NB4 (cell line): ENCODE data around the gene GAS1.

Experiments used
- CTCF ChIP-seq: IDR thresholded peaks from one replicate; pipeline ENCODE4 v1.5.1; 2012; ENCODE audit warnings: low read depth, low read length
- POLR2A ChIP-seq: IDR thresholded peaks from 2 replicates; pipeline ENCODE4 v1.6.1; 2011; ENCODE audit warnings: mild to moderate bottlenecking; ENCODE audit not compliant: insufficient read length; ENCODE audit errors: extremely low read depth

GRCh38 chr9:86924206-86924605 lies 23.1 kb downstream of the GAS1 start:
- TF ChIP-seq POLR2A (no peak), CTCF (no peak)
